HG03060 (cell line): Measurements from ENCODE around the gene TSPYL4.

Experiments used
- ATAC-seq: cut with Tn5 transposase; IDR thresholded peaks from one replicate; pipeline ENCODE4 v1.9.1; 2021; ENCODE audit warnings: low read depth, moderate number of reproducible peaks; ENCODE audit not compliant: unreplicated experiment

Gene TSPYL4

DNA sequence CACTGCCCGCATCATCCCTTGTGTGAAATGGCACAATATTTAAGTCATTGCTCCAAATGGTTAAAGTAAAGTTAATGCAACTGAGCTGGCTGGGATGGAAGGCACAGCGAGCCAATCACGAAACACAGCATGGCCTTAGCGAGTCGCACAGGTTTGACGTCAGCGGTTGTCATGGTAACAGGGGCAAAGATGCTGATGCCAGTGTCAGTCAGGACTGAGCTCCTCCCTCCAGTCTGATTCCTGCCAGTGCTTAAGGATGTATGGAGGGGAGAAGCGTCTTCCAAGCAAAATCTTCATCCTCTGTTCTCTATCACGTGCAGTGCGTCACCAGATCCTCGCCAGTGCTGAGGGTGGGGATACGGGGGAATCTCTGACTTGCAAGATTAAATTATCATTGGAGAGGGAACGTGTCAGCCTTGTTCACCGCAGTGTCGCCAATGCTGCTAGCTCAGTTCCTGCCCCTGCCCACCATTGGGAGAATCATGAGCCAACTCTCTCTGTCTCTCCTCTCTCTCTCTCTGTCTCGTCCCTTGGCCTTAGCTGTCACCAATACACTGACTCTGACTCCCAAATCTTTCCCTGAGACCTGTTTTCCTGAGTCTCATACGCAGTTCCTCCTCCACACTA, 24.5 kb downstream of the TSPYL4 start:
- ATAC-seq: no peak

DNA sequence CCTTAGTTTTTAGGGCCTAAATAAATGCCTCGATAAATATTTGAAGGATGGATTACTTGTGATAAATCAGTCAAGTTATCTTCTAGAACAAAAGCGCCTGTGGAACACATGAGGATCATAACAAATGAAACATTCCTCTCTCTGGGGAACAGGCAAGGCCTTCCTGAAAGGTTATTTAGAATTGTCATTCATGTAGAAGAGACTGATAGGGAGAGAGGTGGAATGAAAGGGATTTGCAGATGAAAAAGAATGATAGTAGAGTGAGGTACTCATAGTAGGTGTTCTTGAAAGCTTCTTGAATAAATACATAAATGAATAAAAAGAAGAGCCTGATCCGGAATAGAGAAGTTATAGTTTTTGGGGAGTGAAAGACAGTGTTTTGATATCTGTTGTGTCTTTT, 30.5 kb downstream of the TSPYL4 start:
- ATAC-seq: no peak

DNA sequence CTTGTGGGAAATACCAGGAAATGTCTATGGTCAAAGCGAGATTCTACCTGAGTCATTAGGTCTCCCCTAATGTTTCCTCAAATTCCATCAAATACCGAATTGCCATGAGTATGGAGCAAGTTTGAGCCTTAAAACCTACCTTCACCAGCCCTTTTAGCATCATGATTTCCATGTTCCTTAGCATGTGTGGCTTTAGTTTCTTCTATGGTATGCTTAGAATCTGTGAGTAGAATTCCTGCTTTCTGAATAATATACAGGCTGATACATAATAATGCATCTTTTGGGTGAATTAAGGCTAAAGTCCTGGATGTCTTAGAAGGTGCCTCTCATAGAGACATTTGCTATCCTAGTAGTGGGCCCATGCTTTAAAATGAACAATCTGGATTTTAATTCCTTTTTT, 32.0 kb downstream of the TSPYL4 start:
- no peak for ATAC-seq

DNA sequence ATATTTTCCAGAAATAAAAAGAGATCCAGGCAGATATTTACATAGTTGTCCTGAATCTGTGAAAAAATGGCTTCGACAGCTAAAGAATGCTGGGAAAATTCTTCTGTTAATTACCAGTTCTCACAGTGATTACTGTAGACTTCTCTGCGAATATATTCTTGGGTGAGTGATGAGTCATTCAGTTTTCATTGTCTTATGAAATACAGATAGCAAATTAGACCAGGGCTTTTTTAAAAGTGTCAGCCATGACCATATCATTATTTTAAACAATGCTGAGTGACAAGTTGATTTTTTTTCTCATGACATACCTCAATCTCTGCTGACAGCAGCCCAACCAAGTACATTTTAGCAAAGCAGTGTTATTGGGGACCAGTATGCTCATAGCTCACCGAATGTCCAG, 32.8 kb downstream of the TSPYL4 start:
- no peak for ATAC-seq

DNA sequence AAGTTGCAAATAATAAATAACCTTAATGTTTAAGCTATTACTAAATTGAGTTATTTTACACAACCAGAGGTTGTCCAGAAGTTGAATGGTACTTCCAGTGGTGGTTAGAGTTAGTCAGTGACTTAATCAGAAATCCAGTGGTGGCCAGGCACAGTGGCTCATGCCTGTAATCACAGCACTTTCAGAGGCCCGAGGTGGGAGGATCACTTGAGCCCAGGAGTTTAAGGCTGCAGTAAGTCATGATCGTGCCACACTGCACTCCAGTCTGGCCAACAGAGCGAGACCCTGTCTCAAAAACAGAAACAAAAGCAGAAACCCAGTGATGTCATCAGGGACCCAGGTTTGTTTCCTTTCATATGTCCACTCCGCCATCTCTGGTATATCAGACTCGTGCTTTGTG, 35.0 kb downstream of the TSPYL4 start:
- ATAC-seq: no peak

DNA sequence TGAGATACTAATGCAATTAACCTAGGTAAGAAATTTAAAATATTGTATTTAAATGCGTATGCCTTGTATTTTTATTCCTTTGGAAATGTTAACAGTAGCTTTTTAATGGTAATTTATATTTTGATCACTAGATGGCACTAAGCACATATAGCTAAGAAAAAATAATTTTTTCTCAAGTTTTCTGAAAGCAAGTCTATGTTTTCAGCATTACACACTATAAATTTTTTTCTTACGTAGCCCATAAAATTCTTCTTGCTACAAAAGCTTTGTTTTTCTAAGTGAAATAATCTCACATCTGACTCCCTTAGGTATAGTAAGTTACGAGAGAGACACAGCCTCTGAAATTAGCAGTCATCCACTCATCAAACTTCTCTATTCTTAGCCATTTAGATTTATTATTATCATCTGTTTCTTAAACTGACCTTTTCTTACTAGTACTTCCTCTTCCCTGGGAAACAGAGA, 35.7 kb downstream of the TSPYL4 start:
- ATAC-seq: no peak

DNA sequence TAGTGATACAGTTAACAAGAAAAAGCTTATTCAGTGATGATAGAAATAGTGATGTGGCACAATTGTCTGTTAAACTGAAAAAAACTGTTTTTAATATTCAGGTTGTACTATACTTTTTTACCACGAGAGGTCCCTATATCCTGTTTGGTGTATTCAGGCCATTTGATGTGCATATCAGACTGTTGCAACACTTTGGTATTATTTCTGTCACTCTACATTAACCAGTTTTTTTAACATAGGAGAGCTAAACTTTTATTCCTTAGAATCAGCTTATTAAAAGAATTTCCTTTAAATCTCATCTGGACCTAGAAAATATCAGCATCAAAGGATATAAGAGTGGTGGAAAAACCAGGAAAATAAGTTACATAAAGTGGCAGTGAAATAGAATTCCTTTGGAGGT, 36.8 kb downstream of the TSPYL4 start:
- ATAC-seq: no peak

DNA sequence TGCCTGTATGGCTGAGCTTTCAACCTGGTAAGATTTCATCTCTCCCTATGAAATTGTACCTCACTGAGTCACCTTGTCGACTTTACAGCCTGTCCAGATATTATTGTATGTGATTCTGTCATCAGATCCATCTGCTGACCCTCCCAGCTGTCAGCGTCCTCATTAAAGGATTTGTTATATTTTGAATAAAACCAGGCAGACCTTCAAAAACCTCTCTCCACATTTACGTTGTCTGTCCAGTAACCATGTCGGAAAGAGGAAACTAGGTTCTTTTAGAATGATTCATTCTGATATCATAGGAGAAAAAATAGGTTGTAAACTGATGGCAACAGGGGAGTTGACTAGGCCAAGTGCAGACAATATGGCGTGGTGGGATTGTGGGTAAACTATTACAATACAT, 38.5 kb downstream of the TSPYL4 start:
- ATAC-seq: no peak

DNA sequence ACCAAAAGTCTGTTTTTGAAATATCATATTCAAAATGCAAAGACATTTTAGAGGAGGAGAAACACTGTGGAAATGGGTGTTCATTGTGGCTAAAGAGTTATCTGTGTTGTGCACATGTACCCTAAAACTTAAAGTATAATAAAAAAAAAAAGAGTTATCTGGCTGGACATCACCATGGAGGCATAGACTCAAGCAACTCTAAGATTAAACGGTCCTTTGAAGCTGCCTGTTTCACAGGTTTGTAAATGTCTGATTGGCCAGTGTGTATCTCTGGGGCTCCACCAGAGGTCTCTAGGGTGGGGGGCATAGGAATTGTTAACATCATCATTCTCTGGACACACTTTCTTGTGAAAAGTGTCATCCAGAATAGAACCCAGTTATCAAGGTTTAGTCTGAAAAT, 39.2 kb downstream of the TSPYL4 start:
- no peak for ATAC-seq

DNA sequence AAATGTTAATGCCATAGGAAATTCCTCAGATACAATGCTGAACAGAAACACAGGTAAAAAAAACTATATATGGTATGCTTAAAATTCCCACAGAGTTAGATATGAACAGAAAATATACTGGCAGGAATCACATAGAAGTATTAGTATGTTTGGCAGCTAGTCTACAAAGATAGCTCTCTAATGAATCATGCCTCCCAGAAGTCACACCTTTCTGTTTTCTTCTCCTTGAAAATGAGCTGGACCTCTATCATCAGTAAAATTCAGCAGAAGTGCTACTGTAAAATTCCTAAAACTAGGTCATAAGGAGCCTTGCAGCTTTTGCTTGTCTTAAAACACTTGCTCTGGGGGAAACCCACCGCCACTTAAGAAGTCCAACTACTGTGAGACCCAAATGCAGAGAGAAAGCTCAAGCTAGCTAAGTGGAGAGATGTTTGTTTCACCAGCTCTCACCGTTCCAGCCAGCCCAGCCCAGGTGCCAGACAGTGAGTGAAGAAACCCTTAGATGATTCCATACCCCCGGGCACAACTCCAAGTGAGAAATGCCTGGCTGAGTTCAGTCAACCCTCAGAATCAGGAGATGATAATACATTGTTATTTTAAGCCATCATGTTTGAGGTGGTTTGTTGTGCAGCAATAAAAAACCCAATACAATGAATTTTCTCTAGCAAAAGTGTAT, 43.0 kb downstream of the TSPYL4 start:
- no peak for ATAC-seq

DNA sequence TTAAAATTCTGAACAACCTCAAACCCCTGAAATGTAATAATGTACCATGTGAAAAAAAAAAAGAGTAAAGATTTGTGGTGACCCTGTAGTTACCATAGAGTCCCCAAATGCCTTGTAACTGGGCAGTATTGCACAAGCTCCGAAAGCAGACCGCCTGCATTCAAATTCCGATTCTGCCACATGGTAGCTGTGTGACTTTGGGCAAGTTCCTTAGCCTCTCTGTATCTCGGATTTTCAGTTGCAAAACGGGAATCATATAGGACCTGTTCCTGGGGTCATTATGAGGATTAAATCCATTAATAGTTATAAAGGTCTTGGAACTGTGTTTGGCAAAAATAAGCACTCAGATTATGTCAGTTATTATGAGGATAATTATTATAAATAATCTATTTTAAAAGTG, 43.6 kb downstream of the TSPYL4 start:
- no peak for ATAC-seq

DNA sequence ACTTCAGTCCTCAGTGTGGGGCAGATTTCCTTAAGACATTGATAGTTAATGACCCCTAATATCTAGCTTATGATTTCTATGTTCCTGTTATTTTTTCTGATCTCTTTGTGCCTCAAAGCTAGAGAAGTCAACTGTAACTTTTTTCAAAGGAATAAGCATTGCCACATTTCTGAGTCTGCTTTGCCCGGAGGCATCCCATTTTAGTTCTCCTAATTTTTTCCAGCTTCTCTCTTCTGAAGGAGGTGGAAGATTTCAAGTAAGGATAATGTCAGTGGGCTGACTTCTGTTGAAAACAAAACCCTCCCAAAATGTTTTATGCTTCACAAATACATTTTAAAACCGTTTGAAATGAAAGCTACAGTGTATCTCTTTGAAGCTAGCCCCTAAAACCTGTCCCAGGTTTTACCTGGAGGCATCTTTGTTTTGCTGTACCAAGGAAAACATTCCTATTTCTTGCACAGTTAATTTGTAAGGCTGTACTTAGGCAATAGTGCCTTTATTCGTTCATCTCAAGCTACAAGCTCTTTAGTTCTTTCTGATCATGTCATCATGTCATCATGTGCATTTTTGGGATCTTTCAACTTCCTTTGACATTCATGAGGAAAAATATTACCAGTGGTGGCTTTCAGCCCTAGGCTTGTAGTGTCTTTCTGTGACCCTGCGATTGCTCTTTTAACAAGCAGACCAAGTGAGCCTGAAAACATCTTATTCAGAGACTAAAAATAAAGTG, 45.7 kb downstream of the TSPYL4 start:
- no peak for ATAC-seq

DNA sequence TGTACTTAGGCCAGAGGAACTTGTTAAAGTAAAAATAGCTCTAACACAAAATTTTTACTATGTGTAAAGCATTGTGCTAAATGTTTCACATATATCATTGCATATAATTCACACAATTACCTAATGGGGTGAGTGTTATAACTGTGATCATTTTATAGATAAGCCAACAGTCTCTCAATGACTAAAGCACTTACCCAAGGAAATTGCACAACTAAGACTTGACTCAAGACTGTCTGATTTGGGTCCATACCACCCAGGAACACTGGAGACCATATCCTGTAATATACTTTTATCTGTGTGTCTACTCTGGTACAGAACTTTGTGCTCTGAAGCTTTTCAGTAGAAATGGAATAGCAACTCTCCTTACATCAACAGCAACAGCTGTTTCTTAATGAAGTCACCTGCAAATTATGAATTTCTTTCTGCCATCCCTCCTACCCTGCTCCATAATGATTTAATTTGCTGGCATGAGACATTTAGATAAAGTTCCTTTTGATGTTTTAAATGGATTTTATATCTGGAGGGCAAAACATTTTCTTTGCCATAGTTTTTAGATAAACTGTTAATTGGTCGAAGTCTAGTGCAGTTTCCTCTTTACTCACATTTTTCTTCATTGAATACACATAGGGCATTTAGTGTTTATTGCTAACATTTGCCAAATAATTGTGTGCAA, 47.5 kb downstream of the TSPYL4 start:
- ATAC-seq: no peak

DNA sequence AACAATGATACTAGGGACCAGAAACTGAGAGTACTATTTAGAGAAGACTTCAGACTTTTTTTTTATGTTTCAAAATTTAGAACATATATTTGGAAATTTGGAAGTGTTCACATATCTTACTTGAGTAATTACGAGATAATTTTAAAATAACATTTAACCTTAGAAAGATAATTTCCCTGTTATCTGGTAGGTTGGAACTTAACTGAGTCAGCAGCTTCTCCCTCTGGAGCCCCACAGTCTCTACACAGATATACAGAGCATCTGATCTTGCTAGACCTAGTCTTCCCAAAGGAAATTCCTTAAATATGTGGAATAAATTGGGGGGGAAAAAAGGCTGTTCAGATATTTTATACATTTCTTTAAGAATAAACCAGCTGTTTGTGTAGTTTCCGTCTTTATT, 48.6 kb downstream of the TSPYL4 start:
- ATAC-seq: no peak

DNA sequence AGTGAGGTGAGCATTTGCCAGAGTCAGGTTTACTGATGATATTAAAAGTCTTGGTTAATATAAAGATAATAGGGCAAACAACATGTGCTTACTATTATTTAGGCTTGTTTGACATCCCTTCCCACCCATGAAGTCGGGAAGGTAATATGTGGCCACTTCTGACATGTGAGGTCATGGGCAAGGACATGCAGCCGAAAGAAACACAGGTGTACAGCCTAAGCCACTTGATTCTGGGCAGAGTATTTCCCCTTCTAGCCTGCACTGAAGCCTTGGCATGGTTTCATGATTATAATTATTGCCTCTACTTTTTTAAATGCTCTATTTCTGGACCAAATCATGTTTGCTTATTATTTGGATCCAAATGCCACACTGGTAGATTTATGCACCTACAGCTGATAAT, 52.3 kb downstream of the TSPYL4 start:
- no peak for ATAC-seq

DNA sequence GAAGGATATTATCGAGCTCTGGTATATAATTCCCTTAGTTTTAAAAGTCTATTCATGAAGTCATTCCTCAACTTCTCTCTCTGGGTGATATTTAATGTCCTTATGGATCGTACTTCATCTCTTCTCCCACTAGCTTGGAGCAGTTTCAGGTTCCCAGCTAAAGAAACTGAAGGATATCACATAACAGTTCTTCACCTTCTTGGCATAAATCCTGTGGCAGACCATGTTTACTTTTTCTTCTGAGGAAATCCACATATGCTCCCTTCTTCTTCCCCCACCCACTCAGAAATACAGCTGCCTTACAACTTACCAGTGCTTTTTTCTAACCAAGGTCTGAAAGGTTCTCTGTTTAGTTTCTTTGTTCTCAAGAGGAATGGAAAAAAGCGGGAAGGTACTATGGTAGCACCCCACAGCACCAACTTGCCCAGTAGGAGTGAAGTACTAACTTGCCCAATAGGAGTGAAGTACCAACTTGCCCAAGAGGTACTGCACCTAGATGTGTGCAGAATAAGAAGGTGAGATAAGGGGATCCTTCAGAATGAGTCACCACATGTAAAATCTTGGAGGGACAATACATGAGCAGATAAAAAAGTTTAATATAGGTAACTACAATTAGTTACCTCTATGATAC, 53.1 kb downstream of the TSPYL4 start:
- ATAC-seq: no peak
